Femur (tissue), 1 donor: Measurements from ENCODE around the gene HPS5.
"Not testable (repeated sequence)": the region's sequence is repeated elsewhere in the genome, so short reads cannot be mapped to it uniquely, and the experiment has no call there.

Experiments
- DNase-seq: peaks from one replicate; pipeline ENCODE4 v3.0.0-alpha.2; 2017

The HPS5 gene

DNA sequence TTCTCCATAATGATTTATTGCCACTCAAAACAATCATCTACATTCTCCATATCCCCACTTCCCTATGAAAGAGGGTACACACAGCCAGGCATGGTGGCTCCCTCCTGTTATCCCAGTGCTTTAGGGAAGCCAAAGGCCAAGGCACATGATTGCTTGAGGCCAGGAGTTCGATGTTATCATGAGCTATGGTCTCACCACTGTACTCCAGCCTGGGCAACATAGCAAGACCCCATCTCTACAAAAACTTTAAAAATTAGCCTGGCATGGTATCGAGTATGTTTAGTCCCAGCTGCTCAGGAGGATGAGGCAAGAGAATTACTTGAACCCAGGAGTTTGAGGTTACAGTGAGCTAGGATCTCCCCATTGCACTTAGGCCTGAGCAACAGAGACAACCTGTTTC is 6.0 kb downstream of the HPS5 start:
- DNase-seq = no peak

- DNase-seq = no peak
Observed at GRCh38 chr11:18314784-18315523, 7.0 kb downstream of the HPS5 start.

- DNase-seq = no peak
Observed at GRCh38 chr11:18313965-18314763, 7.8 kb downstream of the HPS5 start.

GRCh38 chr11:18312663-18313420 is 9.1 kb downstream of the HPS5 start:
- no peak for DNase-seq

GRCh38 chr11:18312012-18312411 is 9.9 kb downstream of the HPS5 start:
- DNase-seq = no peak

GRCh38 chr11:18310800-18311340 is 11.1 kb downstream of the HPS5 start:
- no peak for DNase-seq

GRCh38 chr11:18309691-18310090 is 12.2 kb downstream of the HPS5 start:
- no peak for DNase-seq

DNA sequence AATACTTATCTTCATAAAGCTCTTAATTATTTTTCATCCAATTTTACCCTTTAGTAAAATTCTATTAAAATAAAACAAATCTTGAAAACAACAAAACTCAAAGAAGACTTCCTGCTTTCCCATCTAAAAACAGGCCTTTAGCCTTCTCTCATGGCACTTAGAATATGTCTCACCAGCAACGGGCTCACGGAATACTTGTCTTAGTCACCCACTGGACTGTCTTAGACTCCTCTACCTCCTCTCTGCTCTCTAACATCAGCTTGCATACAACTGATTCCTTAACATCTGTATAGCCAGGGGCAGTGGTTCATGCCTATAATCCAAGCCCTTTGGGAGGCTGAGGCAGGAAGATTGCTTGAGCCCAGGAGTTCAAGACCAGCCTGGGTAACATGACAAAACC is 13.7 kb downstream of the HPS5 start:
- DNase-seq = no peak

- no peak for DNase-seq
Observed at GRCh38 chr11:18307461-18308139, 14.3 kb downstream of the HPS5 start.

DNA sequence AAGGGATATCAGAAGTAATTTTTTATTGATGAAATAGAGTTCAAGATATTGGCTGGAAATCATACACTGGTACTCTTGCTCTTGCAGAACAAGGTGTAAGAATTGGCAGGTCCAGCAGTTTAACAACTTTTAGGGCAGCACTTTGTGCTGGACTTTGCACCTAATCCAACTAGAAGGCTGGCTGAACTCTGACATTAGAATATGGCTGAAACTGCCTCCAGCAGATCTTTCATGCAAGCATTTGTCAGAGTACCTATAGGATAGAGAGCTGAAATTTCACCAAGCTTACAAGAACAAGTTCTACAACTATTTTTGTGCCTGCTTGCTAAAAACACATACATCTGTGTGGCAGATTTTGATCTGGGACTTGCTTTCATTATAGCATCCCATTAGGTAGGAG is 17.2 kb downstream of the HPS5 start:
- no peak for DNase-seq

- no peak for DNase-seq
Observed at GRCh38 chr11:18299721-18300120, 22.2 kb downstream of the HPS5 start.

GRCh38 chr11:18295316-18295715 is 26.6 kb downstream of the HPS5 start:
- no peak for DNase-seq

DNA sequence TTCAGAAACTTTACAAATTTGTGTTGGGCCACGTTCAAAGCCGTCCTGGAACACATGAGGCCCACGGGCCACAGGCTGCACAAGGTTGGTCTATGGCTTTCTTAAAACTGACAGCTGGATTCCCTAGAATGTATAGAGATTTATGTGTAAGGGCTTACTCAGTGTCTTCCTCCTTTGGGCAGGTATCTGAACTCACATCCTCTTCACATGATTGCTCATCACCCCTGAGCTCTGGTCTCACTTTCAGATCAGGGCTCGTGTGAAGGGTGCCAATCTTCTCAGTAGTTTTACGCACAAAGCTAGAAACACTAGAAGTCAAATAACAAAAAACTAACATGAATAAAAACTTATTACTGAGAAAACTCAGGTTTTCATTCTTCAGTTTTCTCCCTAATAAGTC is 27.1 kb downstream of the HPS5 start:
- no peak for DNase-seq

- no peak for DNase-seq
Observed at GRCh38 chr11:18288911-18289310, 33.0 kb downstream of the HPS5 start.

GRCh38 chr11:18285841-18286240 is 36.1 kb downstream of the HPS5 start:
- DNase-seq = no peak

GRCh38 chr11:18282626-18283025 is 39.3 kb downstream of the HPS5 start:
- no peak for DNase-seq

GRCh38 chr11:18280438-18281045 is 41.4 kb downstream of the HPS5 start:
- no peak for DNase-seq

DNA sequence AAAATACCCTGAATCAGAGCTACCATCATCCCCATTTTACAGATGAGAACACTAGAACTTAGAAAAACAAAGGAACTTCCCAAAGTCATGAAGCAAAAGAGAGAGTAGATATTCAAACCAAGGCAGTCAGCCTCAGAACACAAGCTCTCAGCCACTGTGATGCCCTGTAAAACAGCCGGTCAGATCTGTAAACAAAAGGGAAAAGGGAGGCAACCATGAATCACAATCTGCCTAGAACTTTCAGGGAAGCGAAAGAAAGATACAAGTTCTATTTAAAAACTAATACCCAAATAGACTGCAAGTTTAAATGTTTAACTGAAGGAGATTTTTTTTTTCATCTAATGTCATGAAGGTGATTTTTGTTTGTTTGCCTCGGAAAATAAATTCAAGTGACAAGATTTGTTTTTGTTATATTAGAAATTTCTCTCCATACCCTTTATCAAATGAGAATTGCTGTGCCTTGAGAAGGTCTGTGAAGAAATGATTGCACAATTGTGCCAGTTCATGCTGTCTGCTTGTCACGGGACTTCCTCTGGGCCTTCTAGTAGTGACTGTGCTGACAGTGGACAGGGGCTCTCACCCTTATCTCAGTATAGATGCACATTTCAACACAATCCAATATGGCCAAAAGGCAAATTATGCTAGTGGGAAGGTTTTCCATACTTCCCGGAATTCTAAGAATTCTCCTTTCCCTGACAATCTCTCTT is 44.2 kb downstream of the HPS5 start:
- DNase-seq = no peak

- no peak for DNase-seq
Observed at GRCh38 chr11:18271206-18271605, 50.7 kb downstream of the HPS5 start.

DNA sequence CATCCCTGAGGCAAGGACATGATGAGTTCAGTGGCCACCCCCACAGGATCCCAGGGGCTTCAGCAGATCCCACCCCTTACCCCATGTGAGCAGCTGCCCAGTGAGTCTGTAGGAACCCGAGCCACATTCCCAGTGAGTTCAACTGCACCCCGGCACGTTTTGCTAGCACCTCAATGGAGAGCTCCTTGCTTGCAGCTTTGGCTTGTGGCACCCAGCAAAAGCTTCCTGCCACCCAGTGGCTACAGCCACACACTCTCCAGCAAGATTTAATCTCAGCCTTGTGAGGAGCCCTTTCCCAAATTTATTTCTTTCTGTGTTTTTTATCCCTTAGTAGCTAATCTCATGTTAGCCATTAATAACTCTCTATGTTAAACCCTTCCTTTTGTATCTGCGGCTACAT is 51.8 kb downstream of the HPS5 start:
- no peak for DNase-seq

- not testable (repeated sequence) for DNase-seq
Observed at GRCh38 chr11:18269252-18269651, 52.7 kb downstream of the HPS5 start.
